GOT3 (cell line): ENCODE data around the gene NTNG2.

ENCODE experiments used
- DNase-seq: peaks from one replicate; lab custom pipeline; 2025; ENCODE audit warnings: mixed read lengths; lab: John Stamatoyannopoulos, UW

NTNG2 gene

GRCh38 chr9:132171702-132172101, 9.8 kb downstream of the NTNG2 start:
- no peak for DNase-seq

- no peak for DNase-seq
Measured at GRCh38 chr9:132172185-132172584, 10.3 kb downstream of the NTNG2 start.

- no peak for DNase-seq
Measured at GRCh38 chr9:132175431-132175830, 13.6 kb downstream of the NTNG2 start.

- no peak for DNase-seq
Measured at GRCh38 chr9:132176338-132176737, 14.5 kb downstream of the NTNG2 start.

GRCh38 chr9:132181796-132182313, 20.0 kb downstream of the NTNG2 start:
- DNase-seq: no peak

GRCh38 chr9:132182314-132183091, 20.6 kb downstream of the NTNG2 start:
- DNase-seq: no peak

- DNase-seq: no peak
Measured at GRCh38 chr9:132183134-132183533, 21.3 kb downstream of the NTNG2 start.

GRCh38 chr9:132183715-132184114, 21.9 kb downstream of the NTNG2 start:
- no peak for DNase-seq

GRCh38 chr9:132184124-132184523, 22.3 kb downstream of the NTNG2 start:
- no peak for DNase-seq

- no peak for DNase-seq
Measured at GRCh38 chr9:132185073-132186009, 23.5 kb downstream of the NTNG2 start.

GRCh38 chr9:132187121-132187620, 25.3 kb downstream of the NTNG2 start:
- DNase-seq: no peak

GRCh38 chr9:132190966-132191365, 29.1 kb downstream of the NTNG2 start:
- DNase-seq: no peak

GRCh38 chr9:132192728-132193127, 30.9 kb downstream of the NTNG2 start:
- no peak for DNase-seq

- DNase-seq: no peak
Measured at GRCh38 chr9:132193227-132194124, 31.6 kb downstream of the NTNG2 start.

- DNase-seq: no peak
Measured at GRCh38 chr9:132194508-132194907, 32.6 kb downstream of the NTNG2 start.

- DNase-seq: no peak
Measured at GRCh38 chr9:132197315-132197714, 35.5 kb downstream of the NTNG2 start.

GRCh38 chr9:132197856-132198550, 36.1 kb downstream of the NTNG2 start:
- no peak for DNase-seq

- DNase-seq: no peak
Measured at GRCh38 chr9:132199056-132199455, 37.2 kb downstream of the NTNG2 start.

- DNase-seq: no peak
Measured at GRCh38 chr9:132200706-132201105, 38.8 kb downstream of the NTNG2 start.

GRCh38 chr9:132201139-132201538, 39.3 kb downstream of the NTNG2 start:
- no peak for DNase-seq
